Gastrocnemius medialis (tissue), 4 donors: ENCODE measurements around the gene SAA2.

ENCODE experiments used
- CTCF ChIP-seq, 5 experiments: fragments of 450-650 bp in 3 of 5; fragments of 200-600 bp in 2 of 5; sonication (generic) in 2 of 5; IDR thresholded peaks in 4 of 5; conservative IDR thresholded peaks in 1 of 5; 1 replicate in 4 of 5; 2 replicates in 1 of 5; pipeline ENCODE4 v1.5.1; 2016 to 2019; ENCODE audit warnings: antibody characterized with exemption in 5 of 5, mild to moderate bottlenecking in 3 of 5, moderate library complexity in 3 of 5
- POLR2A ChIP-seq, 2 donors: fragments of 450-650 bp; IDR thresholded peaks; one replicate each; pipeline ENCODE4 v1.6.1; 2017; ENCODE audit warnings: antibody characterized with exemption in 2 of 2, mild to moderate bottlenecking in 2 of 2, moderate library complexity in 2 of 2

- TF ChIP-seq POLR2A (IDR thresholded peaks at IDR 0.05) (no peak), CTCF (IDR thresholded peaks at IDR 0.05 in 4 of 5, conservative IDR thresholded peaks at IDR 0.05 in 1 of 5) (no peak)
These were observed 6.4 kb upstream of the SAA2 start for GRCh38 chr11:18254781-18255361.
